Body of pancreas (tissue), 4 donors: Measurements from ENCODE around the gene C8A. TPM values are rescaled to one million over a fixed set of nuclear protein-coding genes. Genes with fewer than 3 reads are reported as not detected.
A peak's percentile ranks its signal among the peaks of the same experiment; 100 is the strongest.

Source experiments
- ATAC-seq: fragments of 150-250 bp; one replicate; pipeline ENCODE4 v1.9.1; 2016
- DNase-seq, 4 donors: peaks; one replicate each; pipeline ENCODE4 v3.0.0-alpha.2; 2019
- H3K27ac ChIP-seq, 4 donors: fragments of 200-600 bp; sonication (generic); 1 replicate in 3 of 4; 2 replicates in 1 of 4; pipeline versions ENCODE4 v1.5.1 to v1.6.1; 2016 to 2019; ENCODE audit warnings: mild to moderate bottlenecking in 1 of 4, mixed read lengths in 1 of 4, moderate library complexity in 1 of 4
- H3K27me3 ChIP-seq, 2 donors: fragments of 200-600 bp; sonication (generic); one replicate each; pipeline ENCODE4 v1.6.0; 2016; ENCODE audit warnings: mild to moderate bottlenecking in 1 of 2
- H3K36me3 ChIP-seq, 2 donors: fragments of 200-600 bp; sonication (generic); replicated peaks in 1 of 2; 2 replicates each; pipeline ENCODE4 v1.5.1; 2016; ENCODE audit warnings: low read depth in 2 of 2; ENCODE audit not compliant: insufficient read depth in 1 of 2
- H3K4me1 ChIP-seq: fragments of 200-600 bp; sonication (generic); one replicate; pipeline ENCODE4 v1.6.0; 2016
- H3K4me3 ChIP-seq, 2 donors: fragments of 200-600 bp; sonication (generic); 1 replicate in 1 of 2; 2 replicates in 1 of 2; pipeline ENCODE4 v1.5.1; 2016 to 2019
- H3K9me3 ChIP-seq, 3 donors: fragments of 200-600 bp; sonication (generic); 1 replicate in 2 of 3; 2 replicates in 1 of 3; pipeline ENCODE4 v1.5.1; 2016
- CTCF ChIP-seq, 7 experiments: fragments of 450-650 bp in 4 of 7; fragments of 200-600 bp in 3 of 7; sonication (generic) in 3 of 7; IDR thresholded peaks; one replicate each; pipeline ENCODE4 v1.5.1; 2016 to 2019; ENCODE audit warnings: antibody characterized with exemption in 7 of 7
- POLR2A ChIP-seq, 3 donors: fragments of 450-650 bp; IDR thresholded peaks; one replicate each; pipeline ENCODE4 v1.6.1; 2016; ENCODE audit warnings: antibody characterized with exemption in 3 of 3, mild to moderate bottlenecking in 2 of 3
- WGBS, 2 donors: methylation state at CpG; one replicate each; pipeline ENCODE4 v1.1.5; 2017; 5-methylcytosine and 5-hydroxymethylcytosine counted together
- intact Hi-C: fragments of 100-400 bp; cut with DNase I; formaldehyde crosslinking; loops from one replicate; pipeline ENCODE4 v1.15.1; 2023
- total RNA-seq, 2 donors: library from RNA; depleted of rRNA; stranded (reverse); fragments of >200 nt; gene quantifications; one replicate each; pipeline ENCODE4 v1.1.0, GENCODE V29; 2016

The C8A gene
- total RNA-seq, 2 donors from 2014 or later: not detected

- peaks cover 31% of the 10 kb centered on the region for H3K4me1 ChIP-seq
- 92 to 100% methylated on average over 2 of the region's 2 CpGs for WGBS, 2 donors
- no peaks in the 10 kb centered on the region for H3K36me3 ChIP-seq
- TF ChIP-seq CTCF (IDR thresholded peaks at IDR 0.05) (no peak), POLR2A (IDR thresholded peaks at IDR 0.05) (no peak)
- DNase-seq: peak in 1 of 4 donors; percentile 10
- no peak for ATAC-seq
- H3K27me3 ChIP-seq: no peaks in the 10 kb centered on the region
- no peak overlapping the region for H3K4me3 ChIP-seq
- intact Hi-C loops: no loop called here
- H3K9me3 ChIP-seq: no peaks in the 10 kb centered on the region
- no peak overlapping the region for H3K27ac ChIP-seq
Observed at GRCh38 chr1:56920591-56921001, 66.0 kb downstream of the C8A start.

- WGBS, 2 donors: 62 to 67% methylated on average over 1 of the region's 1 CpG
- TF ChIP-seq POLR2A (IDR thresholded peaks at IDR 0.05): no peak
- no peak for TF ChIP-seq CTCF (IDR thresholded peaks at IDR 0.05)
- no peak for ATAC-seq
- H3K27me3 ChIP-seq: no peaks in the 10 kb centered on the region
- H3K36me3 ChIP-seq: no peaks in the 10 kb centered on the region
- no peak for DNase-seq
- H3K9me3 ChIP-seq: no peaks in the 10 kb centered on the region
- intact Hi-C loops: no loop called here
- H3K27ac ChIP-seq: no peak overlapping the region
- peaks cover 22% of the 10 kb centered on the region for H3K4me1 ChIP-seq
- H3K4me3 ChIP-seq: no peak overlapping the region
Observed at GRCh38 chr1:56921479-56921878, 66.9 kb downstream of the C8A start.

DNA sequence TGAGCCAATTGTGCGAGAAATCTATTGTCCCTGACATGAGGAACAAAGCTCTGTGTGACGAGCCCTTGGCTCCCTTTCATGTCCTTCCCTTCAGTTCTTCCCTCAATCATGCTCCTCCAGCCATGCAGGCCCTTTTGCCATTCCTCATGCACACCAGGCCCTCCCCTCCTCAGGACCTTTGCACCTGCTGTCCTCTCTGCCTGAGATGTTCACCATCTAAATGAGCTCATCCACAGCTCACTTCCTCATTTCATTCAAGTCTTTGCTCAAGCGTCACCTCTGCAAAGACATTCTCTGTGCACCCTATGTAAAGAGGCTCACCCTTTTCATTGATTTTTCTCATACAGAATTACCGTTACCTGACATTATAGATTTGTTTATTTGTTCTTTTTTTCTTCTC, 67.5 kb downstream of the C8A start:
- Histone ChIP-seq H3K4me3 (no peak overlapping the region), H3K4me1 (peaks cover 21% of the 10 kb centered on the region), H3K27ac (no peak overlapping the region), H3K9me3 (no peaks in the 10 kb centered on the region), H3K36me3 (no peaks in the 10 kb centered on the region), H3K27me3 (no peaks in the 10 kb centered on the region)
- TF ChIP-seq CTCF (IDR thresholded peaks at IDR 0.05) (no peak), POLR2A (IDR thresholded peaks at IDR 0.05) (no peak)
- 86 to 88% methylated on average over 4 of the region's 4 CpGs for WGBS, 2 donors
- ATAC-seq (no peak), DNase-seq (no peak)
- intact Hi-C loops: no loop called here

DNA sequence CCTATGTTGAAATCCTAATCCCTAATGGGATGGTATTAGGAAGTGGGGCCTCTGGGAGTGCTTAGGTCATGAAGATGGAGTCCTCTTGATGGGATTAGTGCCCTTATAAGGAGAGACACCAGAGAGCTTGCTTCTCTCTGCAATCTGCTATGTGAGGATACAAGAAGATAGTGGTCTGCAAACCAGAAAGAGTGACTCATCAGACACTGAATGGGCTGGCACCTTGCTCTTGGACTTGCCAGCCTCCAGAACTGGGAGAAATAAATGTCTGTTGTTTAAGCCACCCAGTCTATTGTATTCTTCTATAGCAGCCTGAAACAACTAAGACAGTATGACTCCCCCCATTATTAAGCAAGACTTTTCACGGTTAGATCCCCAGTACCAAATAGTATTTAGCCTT, 67.9 kb downstream of the C8A start:
- no peak for ATAC-seq
- H3K36me3 ChIP-seq: no peaks in the 10 kb centered on the region
- intact Hi-C loops: no loop called here
- H3K27ac ChIP-seq: no peak overlapping the region
- H3K9me3 ChIP-seq: no peaks in the 10 kb centered on the region
- DNase-seq: no peak
- 87 to 100% methylated on average over 1 of the region's 1 CpG for WGBS, 2 donors
- no peaks in the 10 kb centered on the region for H3K27me3 ChIP-seq
- TF ChIP-seq POLR2A (IDR thresholded peaks at IDR 0.05): no peak
- no peak for TF ChIP-seq CTCF (IDR thresholded peaks at IDR 0.05)
- H3K4me3 ChIP-seq: no peak overlapping the region
- peaks cover 21% of the 10 kb centered on the region for H3K4me1 ChIP-seq

DNA sequence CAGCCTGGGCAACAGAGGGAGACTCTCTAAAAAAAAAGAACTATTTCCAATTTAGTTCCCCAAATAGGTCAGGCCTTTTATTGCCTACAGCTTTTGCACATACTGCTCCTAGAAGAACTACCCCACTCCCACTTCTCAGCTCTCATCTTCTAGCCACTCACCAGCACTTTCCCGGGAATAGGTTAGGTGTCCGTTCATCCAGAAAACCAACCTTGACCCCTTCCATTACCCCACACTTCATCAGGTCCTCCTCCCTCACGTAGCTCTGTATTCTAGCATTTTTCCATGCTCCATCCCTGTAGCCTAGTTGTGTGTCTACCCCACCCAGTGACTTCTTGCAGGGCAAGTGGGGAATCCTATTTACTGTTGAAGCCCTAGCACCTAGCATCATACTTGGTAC, 68.6 kb downstream of the C8A start:
- Histone ChIP-seq H3K9me3 (no peaks in the 10 kb centered on the region), H3K36me3 (no peaks in the 10 kb centered on the region), H3K4me1 (peaks cover 21% of the 10 kb centered on the region), H3K4me3 (no peak overlapping the region), H3K27ac (no peak overlapping the region), H3K27me3 (no peaks in the 10 kb centered on the region)
- no peak for DNase-seq
- TF ChIP-seq POLR2A (IDR thresholded peaks at IDR 0.05): no peak
- no peak for TF ChIP-seq CTCF (IDR thresholded peaks at IDR 0.05)
- 32 to 57% methylated on average over 3 of the region's 3 CpGs for WGBS, 2 donors
- no peak for ATAC-seq
- intact Hi-C loops: no loop called here
